Adrenal gland (tissue), 5 donors: Measurements from ENCODE around the gene LYAR.

Experiments used
- CTCF ChIP-seq, 6 experiments: fragments of 450-650 bp in 4 of 6; fragments of 200-600 bp in 2 of 6; sonication (generic) in 1 of 6; IDR thresholded peaks; 1 replicate in 5 of 6; 2 replicates in 1 of 6; pipeline versions ENCODE4 v1.5.1 to v1.8.0; 2016 to 2021; ENCODE audit warnings: antibody characterized with exemption in 6 of 6, mild to moderate bottlenecking in 2 of 6, moderate library complexity in 1 of 6
- POLR2A ChIP-seq, 2 donors: fragments of 450-650 bp; IDR thresholded peaks; one replicate each; pipeline ENCODE4 v1.6.1; 2017; ENCODE audit warnings: antibody characterized with exemption in 2 of 2, mild to moderate bottlenecking in 2 of 2, moderate library complexity in 1 of 2
- donor health status: DM: no; HTN: no; CAD: no.

- TF ChIP-seq CTCF (IDR thresholded peaks at IDR 0.05) (no peak), POLR2A (IDR thresholded peaks at IDR 0.05) (no peak)
Observed at GRCh38 chr4:4227510-4228355, 62.2 kb downstream of the LYAR start.
